Spleen (tissue), 13 donors: ENCODE measurements around the gene PTN. TPM values are rescaled to one million over a fixed set of nuclear protein-coding genes. Genes with fewer than 3 reads are reported as not detected.

Experiments
- DNase-seq: peaks from one replicate; pipeline ENCODE4 v3.0.0-alpha.2; 2020
- H3K27ac ChIP-seq, 8 donors: fragments of 200-600 bp; sonication (generic) in 7 of 8; 1 replicate in 4 of 8; 2 replicates in 4 of 8; pipeline versions ENCODE4 v1.5.0 to v1.8.0; 2016 to 2021; ENCODE audit warnings: inconsistent platforms in 4 of 8, mild to moderate bottlenecking in 4 of 8, moderate library complexity in 1 of 8
- H3K27me3 ChIP-seq, 7 donors: fragments of 200-600 bp; sonication (generic) in 6 of 7; replicated peaks in 1 of 7; 1 replicate in 4 of 7; 2 replicates in 3 of 7; pipeline versions ENCODE4 v1.5.0 to v1.8.0; 2016 to 2021; ENCODE audit warnings: inconsistent platforms in 3 of 7, mild to moderate bottlenecking in 1 of 7
- H3K36me3 ChIP-seq, 6 donors: fragments of 200-600 bp; sonication (generic) in 5 of 6; 1 replicate in 4 of 6; 2 replicates in 2 of 6; pipeline versions ENCODE4 v1.5.0 to v1.8.0; 2016 to 2021; ENCODE audit warnings: inconsistent platforms in 2 of 6
- H3K4me1 ChIP-seq, 6 donors: fragments of 200-600 bp; sonication (generic) in 5 of 6; 1 replicate in 3 of 6; 2 replicates in 3 of 6; pipeline versions ENCODE4 v1.5.0 to v1.8.0; 2016 to 2021; ENCODE audit warnings: inconsistent platforms in 3 of 6
- H3K4me3 ChIP-seq, 8 donors: fragments of 200-600 bp; sonication (generic) in 7 of 8; 1 replicate in 4 of 8; 2 replicates in 4 of 8; pipeline versions ENCODE4 v1.5.0 to v1.8.0; 2016 to 2021; ENCODE audit warnings: inconsistent platforms in 4 of 8, mild to moderate bottlenecking in 4 of 8, moderate library complexity in 2 of 8
- H3K9me3 ChIP-seq, 8 donors: fragments of 200-600 bp; sonication (generic) in 7 of 8; 1 replicate in 4 of 8; 2 replicates in 4 of 8; pipeline versions ENCODE4 v1.5.0 to v1.8.0; 2016 to 2021; ENCODE audit warnings: inconsistent platforms in 4 of 8
- CTCF ChIP-seq, 11 experiments: fragments of 200-600 bp in 7 of 11; fragments of 450-650 bp in 4 of 11; sonication (generic) in 4 of 11; IDR thresholded peaks in 8 of 11; conservative IDR thresholded peaks in 3 of 11; 1 replicate in 7 of 11; 2 replicates in 4 of 11; pipeline versions ENCODE4 v1.4.0 to v1.8.0; 2016 to 2021; ENCODE audit warnings: antibody characterized with exemption in 11 of 11, inconsistent platforms in 4 of 11, mild to moderate bottlenecking in 1 of 11
- POLR2A ChIP-seq, 3 donors: fragments of 450-650 bp; IDR thresholded peaks; one replicate each; pipeline ENCODE4 v1.5.1; 2017; ENCODE audit warnings: antibody characterized with exemption in 3 of 3, mild to moderate bottlenecking in 1 of 3
- POLR2AphosphoS5 ChIP-seq, 3 donors: sonication (generic); formaldehyde crosslinking; IDR thresholded peaks; one replicate each; pipeline ENCODE4 v1.5.1; 2017; ENCODE audit warnings: antibody characterized with exemption in 3 of 3
- WGBS, 5 donors: extraction: QIAGEN DNeasy Blood & Tissue Kit in 3 of 5; methylation state at CpG; one replicate each; pipeline versions ENCODE4 v1.1.5 to v1.1.7; 2013 to 2018; 5-methylcytosine and 5-hydroxymethylcytosine counted together
- intact Hi-C: fragments of 100-400 bp; cut with DNase I; formaldehyde crosslinking; loops from one replicate; pipeline ENCODE4 v1.15.0; 2023; ENCODE audit warnings: low total_unique reads
- long read RNA-seq, 2 donors: transcript quantifications; one replicate each; lab custom pipeline, GENCODE V29; 2026
- polyA plus RNA-seq, 3 donors: library from polyadenylated mRNA; stranded (reverse); fragments of 200-250 nt; gene quantifications; one replicate each; pipeline ENCODE4 v1.2.1, GENCODE V29; 2013
- total RNA-seq, 7 donors: library from RNA; depleted of rRNA in 3 of 7; stranded (reverse); fragments of >200 nt in 3 of 7; fragmentation: NEBNext Ultra II Directional in 4 of 7; extraction: Animal tissue kit (Norgen Biotek cat#: 25700) in 4 of 7; gene quantifications; one replicate each; pipeline versions ENCODE4 v1.1.0 to v1.2.1, GENCODE V29; 2016 to 2021
- donor health status: healthy with polysubstance abuse.
- donor health status: DM: no; HTN: no; CAD: no; lungs with moderate emphysema.
- donor health status: DM: no; HTN: no; CAD: no.
- donor health status: Bipolar disorder and iron deficiency.
- donor health status: healthy.
- donor health status: DM: no; HTN: no; CAD: no.
- donor health status: DM: yes; HTN: yes; CAD: no.

The PTN gene
- total RNA-seq (10 to 100 TPM in 3 of 7 donors, 1 to 10 TPM in 4; 5.2 to 21.1 (median 8.7) TPM), polyA plus RNA-seq (1 to 10 TPM; 2.1 to 4.5 (median 4.2) TPM)
- long read RNA-seq, donor 1, transcript PTN-201 (5 exons, 1,614 nt): major isoform, 40 of 40 reads
- long read RNA-seq, donor 1, partial matches to known transcripts: 0 of 40 reads
- long read RNA-seq, donor 1, other reads (novel, unspliced or antisense): 0 of 40 reads
- long read RNA-seq, donor 2, transcript PTN-201 (5 exons, 1,614 nt): major isoform, 28 of 47 reads
- long read RNA-seq, donor 2, partial matches to known transcripts: 19 of 47 reads
- long read RNA-seq, donor 2, other reads (novel, unspliced or antisense): 0 of 47 reads

GRCh38 chr7:137343281-137343841, at the start of gene PTN:
PTN (minus strand) TSS chr7:137343733; CDS start chr7:137254973, 88,760 bp downstream.
- peak within 1 kb of the TSS in 3 of 8 donors; percentile 12 to 43 (median 31) for H3K27ac ChIP-seq
- H3K36me3 ChIP-seq: no peaks in the 10 kb centered on the region
- TF ChIP-seq CTCF (IDR thresholded peaks at IDR 0.05 in 8 of 11, conservative IDR thresholded peaks at IDR 0.05 in 3 of 11): no peak
- TF ChIP-seq POLR2AphosphoS5 (IDR thresholded peaks at IDR 0.05): peak in 1 of 3 donors; percentile 8
- WGBS, 5 donors: 4 to 7% (median 6%) methylated on average over 22 to 23 of the region's 23 CpGs
- H3K4me1 ChIP-seq: peaks cover 0 to 3% (median 0%) of the 10 kb centered on the region in 6 donors
- intact Hi-C loops: no loop called here
- no peaks in the 10 kb centered on the region for H3K9me3 ChIP-seq
- H3K27me3 ChIP-seq: peaks cover 0 to 10% (median 0%) of the 10 kb centered on the region in 7 donors
- no peak for DNase-seq
- H3K4me3 ChIP-seq: peak within 1 kb of the TSS in 6 of 8 donors; percentile 15 to 56 (median 23)

GRCh38 chr7:137390076-137390475, 46.5 kb upstream of the PTN start:
- H3K36me3 ChIP-seq: no peaks in the 10 kb centered on the region
- 36 to 72% (median 54%) methylated on average over 1 of the region's 1 CpG for WGBS, 5 donors
- H3K27ac ChIP-seq: no peak overlapping the region
- no peak overlapping the region for H3K4me3 ChIP-seq
- DNase-seq: no peak
- no peaks in the 10 kb centered on the region for H3K27me3 ChIP-seq
- H3K9me3 ChIP-seq: no peaks in the 10 kb centered on the region
- intact Hi-C loops: no loop called here
- TF ChIP-seq POLR2AphosphoS5 (IDR thresholded peaks at IDR 0.05) (no peak), POLR2A (IDR thresholded peaks at IDR 0.05) (no peak), CTCF (IDR thresholded peaks at IDR 0.05 in 8 of 11, conservative IDR thresholded peaks at IDR 0.05 in 3 of 11) (no peak)
- no peaks in the 10 kb centered on the region for H3K4me1 ChIP-seq

- no peak overlapping the region for H3K27ac ChIP-seq
- H3K4me1 ChIP-seq: no peaks in the 10 kb centered on the region
- no peak for DNase-seq
- H3K4me3 ChIP-seq: no peak overlapping the region
- no peaks in the 10 kb centered on the region for H3K27me3 ChIP-seq
- H3K36me3 ChIP-seq: no peaks in the 10 kb centered on the region
- TF ChIP-seq POLR2A (IDR thresholded peaks at IDR 0.05) (no peak), POLR2AphosphoS5 (IDR thresholded peaks at IDR 0.05) (no peak), CTCF (IDR thresholded peaks at IDR 0.05 in 8 of 11, conservative IDR thresholded peaks at IDR 0.05 in 3 of 11) (no peak)
- WGBS, 5 donors: 77 to 100% (median 94%) methylated on average over 1 of the region's 1 CpG
- intact Hi-C loops: no loop called here
- H3K9me3 ChIP-seq: no peaks in the 10 kb centered on the region
These were observed 45.4 kb upstream of the PTN start for GRCh38 chr7:137388916-137389315.

GRCh38 chr7:137386966-137387365, 43.4 kb upstream of the PTN start:
- DNase-seq: no peak
- H3K9me3 ChIP-seq: no peaks in the 10 kb centered on the region
- intact Hi-C loops: no loop called here
- TF ChIP-seq CTCF (IDR thresholded peaks at IDR 0.05 in 8 of 11, conservative IDR thresholded peaks at IDR 0.05 in 3 of 11) (no peak), POLR2AphosphoS5 (IDR thresholded peaks at IDR 0.05) (no peak), POLR2A (IDR thresholded peaks at IDR 0.05) (no peak)
- 10 to 37% (median 22%) methylated on average over 1 of the region's 1 CpG for WGBS, 5 donors
- H3K27ac ChIP-seq: no peak overlapping the region
- no peak overlapping the region for H3K4me3 ChIP-seq
- no peaks in the 10 kb centered on the region for H3K4me1 ChIP-seq
- H3K36me3 ChIP-seq: no peaks in the 10 kb centered on the region
- no peaks in the 10 kb centered on the region for H3K27me3 ChIP-seq
